ENCODE results near the gene OPN1MW3.
"Not testable (repeated sequence)": the region's sequence is repeated elsewhere in the genome, so short reads cannot be mapped to it uniquely, and the experiment has no call there.

OPN1MW3 gene

DNA sequence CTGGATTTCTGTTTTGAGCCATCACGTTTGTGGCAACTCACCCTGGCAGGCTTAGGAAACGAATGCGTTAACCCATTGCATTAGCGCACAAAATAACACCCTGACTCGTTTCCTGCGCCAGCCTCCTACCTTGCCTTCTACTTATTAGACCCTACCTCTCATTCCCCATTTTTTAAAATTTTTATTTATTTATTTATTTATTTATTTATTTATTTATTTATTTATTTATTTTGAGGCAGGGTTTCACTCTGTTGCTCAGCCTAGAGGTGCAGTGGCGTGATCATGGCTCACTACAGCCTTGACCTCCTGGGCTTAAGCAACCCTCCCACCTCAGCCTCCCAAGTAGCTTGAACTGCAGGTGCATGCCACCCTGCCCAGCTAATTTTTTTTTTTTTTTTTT lies 45.6 kb downstream of the OPN1MW3 start:
- not testable (repeated sequence) for H3K4me1 ChIP-seq (ENCODE audit: control insufficient read depth, insufficient read depth, low read length); H3K9me3 ChIP-seq (ENCODE audit: control insufficient read depth, insufficient read depth, low read length); H3K27me3 ChIP-seq (ENCODE audit: control insufficient read depth, insufficient read depth, low read length); H3K4me3 ChIP-seq (ENCODE audit: low read depth, low read length); H3K36me3 ChIP-seq (ENCODE audit: control insufficient read depth, insufficient read depth, low read length); H3K9ac ChIP-seq (ENCODE audit: low read depth, low read length)

GRCh38 chrX:154303476-154303875 lies 46.1 kb downstream of the OPN1MW3 start:
- Histone ChIP-seq H3K27me3 (ENCODE audit: control insufficient read depth, insufficient read depth, low read length) (no peaks in the 10 kb centered on the region), H3K9me3 (ENCODE audit: control insufficient read depth, insufficient read depth, low read length) (peaks cover 4% of the 10 kb centered on the region), H3K36me3 (ENCODE audit: control insufficient read depth, insufficient read depth, low read length) (no peaks in the 10 kb centered on the region)

GRCh38 chrX:154304846-154305245 lies 47.5 kb downstream of the OPN1MW3 start:
- H3K36me3 ChIP-seq (ENCODE audit: control insufficient read depth, insufficient read depth, low read length) = no peaks in the 10 kb centered on the region
- H3K9ac ChIP-seq (ENCODE audit: low read depth, low read length) = no peak overlapping the region
- H3K4me1 ChIP-seq (ENCODE audit: control insufficient read depth, insufficient read depth, low read length) = no peaks in the 10 kb centered on the region
- H3K9me3 ChIP-seq (ENCODE audit: control insufficient read depth, insufficient read depth, low read length) = peaks cover 4% of the 10 kb centered on the region
- no peaks in the 10 kb centered on the region for H3K27me3 ChIP-seq (ENCODE audit: control insufficient read depth, insufficient read depth, low read length)
- H3K4me3 ChIP-seq (ENCODE audit: low read depth, low read length) = no peak overlapping the region

More at GRCh38 chrX:154303476-154303875, 46.1 kb downstream of the OPN1MW3 start:
- Histone ChIP-seq H3K9ac (ENCODE audit: low read depth, low read length) (no peak overlapping the region), H3K4me3 (ENCODE audit: low read depth, low read length) (no peak overlapping the region), H3K4me1 (ENCODE audit: control insufficient read depth, insufficient read depth, low read length) (no peaks in the 10 kb centered on the region)

- Histone ChIP-seq H3K4me3 (ENCODE audit: low read depth, low read length) (no peak overlapping the region), H3K4me1 (ENCODE audit: control insufficient read depth, insufficient read depth, low read length) (no peaks in the 10 kb centered on the region), H3K27me3 (ENCODE audit: control insufficient read depth, insufficient read depth, low read length) (no peaks in the 10 kb centered on the region), H3K9me3 (ENCODE audit: control insufficient read depth, insufficient read depth, low read length) (peaks cover 4% of the 10 kb centered on the region), H3K36me3 (ENCODE audit: control insufficient read depth, insufficient read depth, low read length) (no peaks in the 10 kb centered on the region), H3K9ac (ENCODE audit: low read depth, low read length) (no peak overlapping the region)
Observed at GRCh38 chrX:154305541-154306205, 48.3 kb downstream of the OPN1MW3 start.

DNA sequence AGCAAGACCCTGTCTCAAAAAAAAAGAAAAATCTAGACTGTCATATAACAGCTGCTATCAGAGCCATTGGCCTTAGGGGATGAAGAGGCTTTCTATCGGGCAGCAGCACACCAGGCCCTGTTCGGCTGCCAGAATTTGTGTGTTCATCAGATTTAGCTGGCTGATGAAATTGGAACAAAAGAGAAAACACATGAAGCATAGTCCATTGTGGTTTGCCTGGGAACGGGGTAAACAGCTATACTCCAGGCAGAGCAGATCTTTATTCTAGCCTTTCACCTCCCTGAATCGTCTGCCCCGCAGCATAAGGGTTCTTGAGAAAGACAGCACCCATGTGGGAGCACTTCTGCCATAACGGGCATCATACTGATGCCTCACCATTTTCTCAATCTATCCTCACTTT lies 49.8 kb downstream of the OPN1MW3 start:
- Histone ChIP-seq H3K27me3 (ENCODE audit: control insufficient read depth, insufficient read depth, low read length) (no peaks in the 10 kb centered on the region), H3K9ac (ENCODE audit: low read depth, low read length) (no peak overlapping the region), H3K4me1 (ENCODE audit: control insufficient read depth, insufficient read depth, low read length) (no peaks in the 10 kb centered on the region)

DNA sequence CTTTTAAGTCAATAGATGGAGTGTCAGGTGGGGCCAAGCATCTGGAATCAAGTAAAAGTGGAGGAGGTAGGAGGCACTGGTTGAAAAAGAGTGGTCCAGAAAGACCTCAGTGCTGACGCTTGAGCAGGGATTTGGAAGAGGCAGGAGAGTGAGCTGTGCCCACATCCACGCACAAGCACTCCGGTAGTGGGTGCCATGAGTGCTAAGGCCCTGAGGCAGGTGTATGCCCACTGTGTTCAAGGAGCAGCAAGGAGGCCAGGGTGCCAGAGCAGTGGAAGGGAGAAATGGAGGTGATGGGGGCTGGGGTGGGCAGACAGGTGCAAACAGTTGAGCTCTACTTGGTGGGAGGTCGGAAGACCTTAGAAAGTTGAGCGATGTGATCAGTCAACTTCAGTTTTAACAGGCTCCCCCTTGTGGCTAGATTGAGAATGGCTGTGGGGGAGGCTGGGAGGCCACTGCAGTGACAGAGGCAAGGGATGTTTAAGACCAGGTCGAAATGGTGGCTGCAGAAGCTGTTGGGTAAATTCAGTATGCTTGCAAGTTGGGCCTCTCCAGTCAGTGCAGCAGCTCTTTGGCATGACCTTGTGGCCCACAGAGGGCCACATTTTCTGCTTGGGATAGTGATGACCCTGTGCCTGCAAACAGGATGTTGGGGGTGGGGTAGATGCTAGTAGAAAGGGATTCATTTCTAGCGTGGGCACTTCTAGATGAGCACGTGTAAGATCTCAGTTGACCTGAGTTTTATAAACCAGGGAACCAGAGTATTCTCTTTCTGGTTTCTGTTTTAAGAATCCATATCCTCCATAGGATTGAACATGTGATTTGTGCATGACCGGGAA lies 50.9 kb downstream of the OPN1MW3 start:
- Histone ChIP-seq H3K36me3 (ENCODE audit: control insufficient read depth, insufficient read depth, low read length) (no peaks in the 10 kb centered on the region), H3K4me1 (ENCODE audit: control insufficient read depth, insufficient read depth, low read length) (no peaks in the 10 kb centered on the region), H3K9ac (ENCODE audit: low read depth, low read length) (no peak overlapping the region), H3K9me3 (ENCODE audit: control insufficient read depth, insufficient read depth, low read length) (peaks cover 4% of the 10 kb centered on the region), H3K4me3 (ENCODE audit: low read depth, low read length) (no peak overlapping the region), H3K27me3 (ENCODE audit: control insufficient read depth, insufficient read depth, low read length) (no peaks in the 10 kb centered on the region)

More for the DNA sequence above, 49.8 kb downstream of the OPN1MW3 start:
- peaks cover 4% of the 10 kb centered on the region for H3K9me3 ChIP-seq (ENCODE audit: control insufficient read depth, insufficient read depth, low read length)
- no peaks in the 10 kb centered on the region for H3K36me3 ChIP-seq (ENCODE audit: control insufficient read depth, insufficient read depth, low read length)
- no peak overlapping the region for H3K4me3 ChIP-seq (ENCODE audit: low read depth, low read length)

GRCh38 chrX:154309041-154309775 lies 51.8 kb downstream of the OPN1MW3 start:
- no peaks in the 10 kb centered on the region for H3K27me3 ChIP-seq (ENCODE audit: control insufficient read depth, insufficient read depth, low read length)
- H3K9me3 ChIP-seq (ENCODE audit: control insufficient read depth, insufficient read depth, low read length) = peaks cover 4% of the 10 kb centered on the region
- H3K4me1 ChIP-seq (ENCODE audit: control insufficient read depth, insufficient read depth, low read length) = no peaks in the 10 kb centered on the region
- H3K36me3 ChIP-seq (ENCODE audit: control insufficient read depth, insufficient read depth, low read length) = no peaks in the 10 kb centered on the region
- no peak overlapping the region for H3K9ac ChIP-seq (ENCODE audit: low read depth, low read length)
- H3K4me3 ChIP-seq (ENCODE audit: low read depth, low read length) = no peak overlapping the region

- Histone ChIP-seq H3K4me3 (ENCODE audit: low read depth, low read length) (no peak overlapping the region), H3K9ac (ENCODE audit: low read depth, low read length) (no peak overlapping the region), H3K9me3 (ENCODE audit: control insufficient read depth, insufficient read depth, low read length) (peaks cover 4% of the 10 kb centered on the region), H3K27me3 (ENCODE audit: control insufficient read depth, insufficient read depth, low read length) (no peaks in the 10 kb centered on the region), H3K4me1 (ENCODE audit: control insufficient read depth, insufficient read depth, low read length) (no peaks in the 10 kb centered on the region), H3K36me3 (ENCODE audit: control insufficient read depth, insufficient read depth, low read length) (no peaks in the 10 kb centered on the region)
Observed at GRCh38 chrX:154310616-154311536, 53.5 kb downstream of the OPN1MW3 start.

DNA sequence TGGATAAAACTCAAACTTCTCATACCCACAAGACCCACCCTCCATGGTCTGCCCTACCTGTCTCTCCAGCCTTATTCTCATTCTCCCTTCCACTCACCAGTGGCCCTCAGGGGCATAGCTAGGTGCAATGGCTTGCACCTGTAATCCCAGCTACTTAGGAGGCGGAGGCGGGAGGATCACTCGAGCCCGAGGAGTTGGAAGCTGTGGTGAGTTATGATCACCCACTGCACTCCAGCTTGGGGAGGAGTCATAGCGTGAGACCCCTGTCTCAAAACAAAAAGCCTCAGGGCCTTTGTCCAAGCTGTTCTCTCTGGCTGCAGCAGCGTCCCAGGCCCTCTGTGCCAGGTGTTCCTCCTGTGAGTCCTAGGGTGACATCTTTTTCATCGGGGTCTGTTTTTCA lies 54.7 kb downstream of the OPN1MW3 start:
- Histone ChIP-seq H3K27me3 (ENCODE audit: control insufficient read depth, insufficient read depth, low read length) (no peaks in the 10 kb centered on the region), H3K36me3 (ENCODE audit: control insufficient read depth, insufficient read depth, low read length) (no peaks in the 10 kb centered on the region), H3K4me1 (ENCODE audit: control insufficient read depth, insufficient read depth, low read length) (no peaks in the 10 kb centered on the region), H3K9me3 (ENCODE audit: control insufficient read depth, insufficient read depth, low read length) (peaks cover 4% of the 10 kb centered on the region), H3K4me3 (ENCODE audit: low read depth, low read length) (no peak overlapping the region), H3K9ac (ENCODE audit: low read depth, low read length) (no peak overlapping the region)

DNA sequence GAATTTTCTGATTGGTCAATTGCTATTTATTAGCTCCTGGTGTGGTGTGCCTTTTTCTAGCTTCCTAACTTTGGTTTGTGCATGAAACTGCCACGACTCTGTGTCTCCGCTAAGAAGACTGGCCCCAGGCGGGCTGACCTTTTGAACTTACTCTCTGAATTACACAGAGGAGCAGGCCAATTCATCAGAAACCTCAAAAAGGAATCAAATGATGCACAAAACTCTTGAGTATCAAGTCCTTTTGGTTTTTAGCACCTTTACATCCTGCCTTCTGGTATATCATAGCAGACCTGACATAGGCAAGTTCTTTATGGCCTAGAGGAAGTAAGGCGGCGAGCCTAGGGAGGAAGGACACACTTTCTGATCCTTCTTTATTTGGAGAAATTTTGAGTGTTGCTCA lies 55.8 kb downstream of the OPN1MW3 start:
- Histone ChIP-seq H3K36me3 (ENCODE audit: control insufficient read depth, insufficient read depth, low read length) (no peaks in the 10 kb centered on the region), H3K4me3 (ENCODE audit: low read depth, low read length) (no peak overlapping the region), H3K27me3 (ENCODE audit: control insufficient read depth, insufficient read depth, low read length) (no peaks in the 10 kb centered on the region), H3K9me3 (ENCODE audit: control insufficient read depth, insufficient read depth, low read length) (no peaks in the 10 kb centered on the region), H3K4me1 (ENCODE audit: control insufficient read depth, insufficient read depth, low read length) (no peaks in the 10 kb centered on the region), H3K9ac (ENCODE audit: low read depth, low read length) (no peak overlapping the region)

DNA sequence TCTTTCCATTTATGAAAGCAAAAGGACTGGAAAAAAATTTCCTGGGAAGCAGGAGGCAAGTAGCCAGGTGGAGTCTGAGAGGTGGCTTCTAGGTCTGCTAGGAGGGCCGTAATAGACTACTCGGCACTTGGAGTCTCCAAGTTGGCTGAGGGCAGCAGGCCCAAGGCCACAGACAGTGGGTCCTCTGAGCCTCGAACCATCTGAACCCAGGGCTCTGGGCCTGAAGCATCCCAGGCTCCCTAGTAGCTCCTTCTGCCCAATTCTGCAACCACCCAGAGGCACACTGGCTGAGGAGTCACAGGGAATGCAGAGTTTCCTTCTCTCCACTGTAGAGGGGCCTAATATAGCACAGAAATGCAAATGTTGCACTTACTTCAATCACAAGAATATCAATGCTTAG lies 58.0 kb downstream of the OPN1MW3 start:
- Histone ChIP-seq H3K4me3 (ENCODE audit: low read depth, low read length) (no peak overlapping the region), H3K27me3 (ENCODE audit: control insufficient read depth, insufficient read depth, low read length) (no peaks in the 10 kb centered on the region), H3K9ac (ENCODE audit: low read depth, low read length) (no peak overlapping the region), H3K9me3 (ENCODE audit: control insufficient read depth, insufficient read depth, low read length) (no peaks in the 10 kb centered on the region), H3K36me3 (ENCODE audit: control insufficient read depth, insufficient read depth, low read length) (no peaks in the 10 kb centered on the region), H3K4me1 (ENCODE audit: control insufficient read depth, insufficient read depth, low read length) (no peaks in the 10 kb centered on the region)

All from iPS-15b (cell line).